ENCODE results near the gene CAMLG.

GRCh38 chr5:134714541-134714940 lies 23.8 kb upstream of the CAMLG start:
- TF ChIP-seq POU5F1 (IDR thresholded peaks at IDR 0.05; ENCODE audit: low read depth, low read length) (no peak), MAFK (IDR thresholded peaks at IDR 0.05; ENCODE audit: low read depth, low read length) (no peak), EZH2 (IDR thresholded peaks at IDR 0.05; ENCODE audit: low read depth, low read length, severe bottlenecking) (no peak), CTCF (IDR thresholded peaks at IDR 0.05; ENCODE audit: control extremely low read depth in 1 of 3, insufficient read depth in 1 of 3, low read depth in 1 of 3, low read length in 3 of 3) (no peak), CHD1 (IDR thresholded peaks at IDR 0.05; ENCODE audit: low read depth, low read length) (no peak), SP1 (IDR thresholded peaks at IDR 0.05; ENCODE audit: low read depth, low read length) (no peak), TAF1 (IDR thresholded peaks at IDR 0.05; ENCODE audit: low read depth, low read length) (no peak), EP300 (IDR thresholded peaks at IDR 0.05; ENCODE audit: borderline replicate concordance in 1 of 2, low read depth in 2 of 2, low read length in 2 of 2) (no peak), JUN (IDR thresholded peaks at IDR 0.05; ENCODE audit: low read depth, low read length) (no peak), POLR2A (IDR thresholded peaks at IDR 0.05; ENCODE audit: control extremely low read depth in 1 of 2, low read depth in 2 of 2, low read length in 2 of 2) (no peak)

Measured in H1 (cell line).